Astrocyte (in vitro differentiated cells and primary cell): Measurements from ENCODE around the gene TTC27. TPM values are rescaled to one million over a fixed set of nuclear protein-coding genes. Genes with fewer than 3 reads are reported as not detected.
A peak's percentile ranks its signal among the peaks of the same experiment; 100 is the strongest.

ENCODE experiments used
- DNase-seq: peaks from one replicate; pipeline ENCODE4 v3.0.0-alpha.2; 2010; ENCODE audit warnings: low read depth
- FAIRE-seq: peaks from 2 replicates; lab custom pipeline; 2011; peaks lifted over from hg19 to GRCh38; lab: Jason Lieb, UNC
- H2AFZ ChIP-seq: 2 replicates; pipeline ENCODE4 v1.6.0; 2012; ENCODE audit warnings: low read depth, low read length, inconsistent platforms
- H3K27ac ChIP-seq: 2 replicates; pipeline ENCODE4 v1.5.1; 2011; ENCODE audit warnings: low read depth, low read length, inconsistent platforms
- H3K27me3 ChIP-seq: 2 replicates; pipeline ENCODE4 v1.6.0; 2011; ENCODE audit warnings: low read length, inconsistent platforms; ENCODE audit not compliant: insufficient read depth
- H3K36me3 ChIP-seq: 2 replicates; pipeline ENCODE4 v1.5.1; 2011; ENCODE audit warnings: low read length, inconsistent platforms; ENCODE audit not compliant: insufficient read depth
- H3K4me1 ChIP-seq: 2 replicates; pipeline ENCODE4 v1.5.1; 2011; ENCODE audit warnings: low read length, inconsistent platforms; ENCODE audit not compliant: insufficient read depth
- H3K4me2 ChIP-seq: 2 replicates; pipeline ENCODE4 v1.6.0; 2012; ENCODE audit warnings: low read length, inconsistent platforms
- H3K4me3 ChIP-seq: 2 replicates; pipeline ENCODE4 v1.5.1; 2011; ENCODE audit warnings: low read depth, mild to moderate bottlenecking, low read length, inconsistent platforms; ENCODE audit not compliant: insufficient read depth
- H3K79me2 ChIP-seq: 2 replicates; pipeline ENCODE4 v1.6.0; 2012; ENCODE audit warnings: mild to moderate bottlenecking, low read length, inconsistent platforms; ENCODE audit not compliant: insufficient read depth
- H3K9ac ChIP-seq: 2 replicates; pipeline ENCODE4 v1.6.0; 2012; ENCODE audit warnings: mild to moderate bottlenecking, low read length, inconsistent platforms
- H3K9me3 ChIP-seq: 2 replicates; pipeline ENCODE4 v1.5.1; 2012; ENCODE audit warnings: low read depth, mild to moderate bottlenecking, low read length, inconsistent platforms; ENCODE audit not compliant: insufficient read depth
- H4K20me1 ChIP-seq: 2 replicates; pipeline ENCODE4 v1.6.0; 2012; ENCODE audit warnings: low read length, inconsistent platforms; ENCODE audit not compliant: insufficient read depth
- H3K27ac Mint-ChIP-seq: one replicate; pipeline ENCODE4 v1.8.0; 2021; ENCODE audit warnings: mild to moderate bottlenecking, mixed read lengths; ENCODE audit not compliant: unreplicated experiment
- H3K27me3 Mint-ChIP-seq: one replicate; pipeline ENCODE4 v1.8.0; 2021; ENCODE audit warnings: low read depth, mixed read lengths; ENCODE audit not compliant: unreplicated experiment
- H3K36me3 Mint-ChIP-seq: one replicate; pipeline ENCODE4 v1.8.0; 2021; ENCODE audit warnings: low read depth, mixed read lengths; ENCODE audit not compliant: unreplicated experiment
- H3K4me1 Mint-ChIP-seq: one replicate; pipeline ENCODE4 v1.8.0; 2021; ENCODE audit warnings: low read depth, mixed read lengths; ENCODE audit not compliant: unreplicated experiment
- H3K4me3 Mint-ChIP-seq: one replicate; pipeline ENCODE4 v1.8.0; 2021; ENCODE audit warnings: mild to moderate bottlenecking, moderate library complexity, mixed read lengths; ENCODE audit not compliant: unreplicated experiment
- H3K9me3 Mint-ChIP-seq: one replicate; pipeline ENCODE4 v1.8.0; 2021; ENCODE audit warnings: mild to moderate bottlenecking, mixed read lengths; ENCODE audit not compliant: unreplicated experiment
- CTCF ChIP-seq: IDR thresholded peaks from 2 replicates; pipeline ENCODE4 v1.5.1; 2011; ENCODE audit warnings: low read depth, mild to moderate bottlenecking, inconsistent platforms, low read length, moderate library complexity; ENCODE audit not compliant: insufficient read depth
- EZH2 ChIP-seq: IDR thresholded peaks from 2 replicates; pipeline ENCODE4 v1.6.1; 2012; ENCODE audit warnings: mild to moderate bottlenecking, low read length, inconsistent platforms; ENCODE audit not compliant: insufficient read depth
- total RNA-seq: library from RNA; stranded (reverse); gene quantifications from 2 replicates; pipeline ENCODE4 v1.2.1, GENCODE V29; 2021

Gene TTC27
- total RNA-seq, 1 donor from 2014 or later = 25.1 TPM

- Mint-ChIP-seq H3K27me3 (no peaks in the 10 kb centered on the region), H3K36me3 (peaks cover 3% of the 10 kb centered on the region), H3K4me3 (no peak overlapping the region), H3K4me1 (peaks cover 3% of the 10 kb centered on the region), H3K9me3 (peaks cover 2% of the 10 kb centered on the region), H3K27ac (no peak overlapping the region)
- H3K36me3 ChIP-seq = no peaks in the 10 kb centered on the region
- no peaks in the 10 kb centered on the region for H3K79me2 ChIP-seq
- no peaks in the 10 kb centered on the region for H3K9me3 ChIP-seq
- no peak overlapping the region for H3K9ac ChIP-seq
- peaks cover 8% of the 10 kb centered on the region for H3K4me1 ChIP-seq
- no peak overlapping the region for H3K27ac ChIP-seq
- H3K27me3 ChIP-seq = no peaks in the 10 kb centered on the region
- no peak for FAIRE-seq
- H3K4me3 ChIP-seq = no peak overlapping the region
- H4K20me1 ChIP-seq = no peaks in the 10 kb centered on the region
- H3K4me2 ChIP-seq = peak overlapping the region; percentile 17
- H2AFZ ChIP-seq = no peak overlapping the region
- TF ChIP-seq CTCF = no peak
- no peak for TF ChIP-seq EZH2
- peak; percentile 26 for DNase-seq
Measured at GRCh38 chr2:32825291-32825712, 197.5 kb downstream of the TTC27 start.

- no peak overlapping the region for H3K27ac Mint-ChIP-seq
- Histone ChIP-seq H3K36me3 (no peaks in the 10 kb centered on the region), H2AFZ (no peak overlapping the region), H3K4me1 (peaks cover 14% of the 10 kb centered on the region), H3K9ac (no peak overlapping the region), H3K9me3 (no peaks in the 10 kb centered on the region), H3K79me2 (no peaks in the 10 kb centered on the region), H3K4me3 (no peak overlapping the region), H3K27me3 (no peaks in the 10 kb centered on the region), H3K4me2 (no peak overlapping the region), H3K27ac (no peak overlapping the region), H4K20me1 (no peaks in the 10 kb centered on the region)
- H3K4me3 Mint-ChIP-seq = no peak overlapping the region
- no peaks in the 10 kb centered on the region for H3K27me3 Mint-ChIP-seq
- H3K9me3 Mint-ChIP-seq = peaks cover 2% of the 10 kb centered on the region
- H3K36me3 Mint-ChIP-seq = peaks cover 3% of the 10 kb centered on the region
- FAIRE-seq (no peak), DNase-seq (no peak)
- H3K4me1 Mint-ChIP-seq = peaks cover 11% of the 10 kb centered on the region
- TF ChIP-seq CTCF = no peak
Measured at GRCh38 chr2:32830196-32830595, 202.3 kb downstream of the TTC27 start.

GRCh38 chr2:32832821-32833220, 205.0 kb downstream of the TTC27 start:
- FAIRE-seq = no peak
- no peaks in the 10 kb centered on the region for H3K79me2 ChIP-seq
- peak overlapping the region; percentile 63 for H3K4me2 ChIP-seq
- Mint-ChIP-seq H3K27ac (peak overlapping the region; percentile 7), H3K4me1 (peaks cover 10% of the 10 kb centered on the region), H3K4me3 (no peak overlapping the region), H3K36me3 (no peaks in the 10 kb centered on the region), H3K9me3 (peaks cover 2% of the 10 kb centered on the region), H3K27me3 (no peaks in the 10 kb centered on the region)
- H3K27me3 ChIP-seq = no peaks in the 10 kb centered on the region
- no peak overlapping the region for H3K9ac ChIP-seq
- H3K36me3 ChIP-seq = no peaks in the 10 kb centered on the region
- no peaks in the 10 kb centered on the region for H4K20me1 ChIP-seq
- H3K9me3 ChIP-seq = no peaks in the 10 kb centered on the region
- H2AFZ ChIP-seq = peak overlapping the region; percentile 10
- TF ChIP-seq EZH2 (no peak), CTCF (no peak)
- H3K4me1 ChIP-seq = peaks cover 10% of the 10 kb centered on the region
- H3K4me3 ChIP-seq = no peak overlapping the region
- no peak overlapping the region for H3K27ac ChIP-seq
- peak; percentile 80 for DNase-seq
